Renal cortex interstitium (tissue), 11 donors: ENCODE results near the gene ZBTB17. TPM values are rescaled to one million over a fixed set of nuclear protein-coding genes. Genes with fewer than 3 reads are reported as not detected.
A peak's percentile ranks its signal among the peaks of the same experiment; 100 is the strongest.

Experiments
- DNase-seq, 11 donors: peaks; one replicate each; pipeline ENCODE4 v3.0.0-alpha.2; 2013; ENCODE audit warnings: low read depth in 9 of 11, low spot score in 4 of 11; ENCODE audit errors: extremely low read depth in 1 of 11
- polyA plus RNA-seq, 3 donors: library from polyadenylated mRNA; unstranded; fragments of 120-200 nt; gene quantifications; one replicate each; pipeline ENCODE4 v1.2.1, GENCODE V29; 2013; ENCODE audit not compliant: insufficient read length in 3 of 3

The ZBTB17 gene
- polyA plus RNA-seq, 3 donors = 27.9 to 35.0 (median 30.6) TPM

DNA sequence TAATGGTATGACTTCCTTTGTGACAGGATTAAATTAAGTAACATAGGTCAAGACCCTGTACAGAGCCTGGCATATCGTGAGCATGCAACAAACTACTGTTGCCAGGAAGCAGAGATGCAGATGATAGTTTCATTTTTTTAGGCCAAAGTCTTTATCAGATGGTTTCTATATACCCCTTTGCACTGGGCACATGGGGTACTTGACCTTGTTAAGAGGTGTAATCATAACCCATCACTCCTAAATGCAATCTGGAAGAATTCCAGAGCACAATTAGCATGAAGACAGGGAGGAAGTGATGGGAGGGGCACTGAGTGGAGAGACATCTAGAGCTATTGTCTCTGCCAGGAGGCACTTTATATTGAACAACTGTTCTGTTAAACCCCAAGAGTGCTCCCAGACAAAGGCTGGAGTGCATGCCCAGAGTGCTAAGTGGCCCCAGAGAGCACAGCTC is 22.1 kb downstream of the ZBTB17 start:
- DNase-seq = no peak

DNA sequence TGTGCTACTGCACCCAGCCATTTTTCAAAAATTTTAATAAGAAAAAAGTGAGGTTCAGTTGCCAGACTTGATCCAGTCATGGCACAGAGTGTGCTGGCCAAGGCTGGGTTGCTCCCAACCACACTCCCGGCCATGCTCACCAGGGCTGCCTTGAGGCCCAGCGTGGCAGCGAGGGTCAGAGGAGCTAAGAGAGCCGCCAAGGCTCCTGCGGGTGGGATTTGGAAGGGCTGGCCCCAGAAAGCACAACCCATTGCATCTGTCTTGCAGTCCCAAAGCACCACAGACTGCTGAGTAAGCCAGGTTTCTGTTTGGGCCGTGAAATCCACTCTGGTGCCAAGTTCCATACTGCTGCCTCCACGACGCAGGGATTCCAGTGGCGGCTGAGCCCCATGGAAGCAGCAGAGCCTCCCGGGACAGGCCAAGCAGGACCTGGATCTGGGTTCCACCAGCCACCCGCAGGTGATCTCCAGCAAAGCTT is 22.6 kb downstream of the ZBTB17 start:
- no peak for DNase-seq

DNA sequence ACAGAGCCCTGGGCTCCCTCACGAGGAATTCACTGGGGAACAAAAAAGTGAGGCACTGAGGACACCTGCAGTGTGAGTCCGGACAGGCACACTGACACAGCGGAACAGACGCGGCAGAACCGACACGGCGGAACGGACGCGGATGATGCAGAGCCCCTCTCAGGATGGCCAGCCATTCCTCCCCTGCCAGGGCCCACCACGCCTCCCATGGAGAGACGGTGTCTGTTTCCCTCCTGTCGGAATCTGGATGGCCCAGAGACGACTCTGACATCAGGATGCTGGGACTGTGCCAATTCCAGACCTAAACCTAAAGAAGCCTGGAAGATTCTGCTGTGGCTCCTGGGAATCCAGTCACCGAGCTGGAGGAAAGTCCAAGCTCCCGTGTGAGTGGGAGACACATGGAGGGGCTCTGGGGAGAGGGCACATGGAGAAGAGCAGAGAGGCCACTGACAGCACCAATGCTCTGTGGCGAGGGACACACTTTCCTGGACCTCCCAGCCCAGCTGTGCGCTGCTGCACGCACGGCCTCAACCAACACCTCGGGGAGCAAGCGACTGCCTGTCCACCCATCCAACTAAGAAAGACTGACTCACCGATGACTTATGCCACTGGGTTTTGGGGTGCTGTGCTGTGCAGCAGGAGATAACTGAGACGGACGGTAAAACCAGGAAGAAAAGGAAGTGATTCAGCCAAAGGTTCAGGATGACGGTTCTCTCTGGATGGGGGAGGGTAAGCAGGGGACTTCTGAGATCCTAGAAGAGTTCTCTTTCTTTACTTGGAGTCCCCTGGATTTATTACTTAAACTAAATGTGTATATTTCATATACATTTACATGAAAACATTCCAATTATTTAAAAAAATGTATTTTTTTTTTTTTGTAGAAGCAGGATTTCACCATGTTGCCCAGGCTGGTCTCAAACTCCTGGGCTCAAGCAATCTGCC is 23.3 kb downstream of the ZBTB17 start:
- DNase-seq = no peak

DNA sequence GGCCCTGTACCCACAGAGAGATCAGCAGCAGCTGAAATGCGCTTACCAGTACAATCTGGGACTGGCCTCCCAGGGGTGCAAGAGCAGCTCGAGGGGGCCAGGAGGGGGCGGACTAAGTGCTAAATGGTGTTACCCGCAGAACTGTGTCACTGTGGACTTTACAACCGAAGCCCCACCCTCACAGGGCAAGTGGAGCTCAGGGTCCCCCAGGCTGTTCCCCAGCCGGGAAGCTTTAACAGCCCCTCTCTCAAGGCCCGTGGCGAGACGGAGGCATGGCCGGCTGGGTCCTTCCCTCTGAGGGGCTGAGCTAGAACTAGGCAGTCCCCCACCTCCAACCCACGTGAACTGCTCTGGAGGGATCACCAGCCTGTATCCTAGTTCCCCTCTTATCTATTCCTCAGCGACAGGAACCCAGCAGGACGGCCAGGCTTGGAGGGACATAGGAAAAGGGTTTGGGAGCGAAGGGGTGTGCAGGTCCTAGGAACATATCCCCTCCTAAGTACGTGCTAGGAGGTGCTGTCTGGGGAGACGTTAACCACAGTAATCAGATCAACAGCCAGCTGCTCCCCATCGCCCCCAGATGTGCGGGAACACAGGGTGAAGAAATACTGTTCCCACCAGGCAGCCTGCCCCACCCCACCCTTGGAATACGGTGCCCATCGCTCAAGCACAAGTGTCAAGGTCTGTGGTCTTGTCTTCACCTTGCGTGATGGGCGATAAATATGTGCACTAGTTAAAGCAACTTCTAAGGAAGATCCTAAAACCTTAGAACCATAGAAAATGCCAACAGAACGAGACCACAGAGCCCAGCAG is 24.4 kb downstream of the ZBTB17 start:
- DNase-seq = no peak

DNA sequence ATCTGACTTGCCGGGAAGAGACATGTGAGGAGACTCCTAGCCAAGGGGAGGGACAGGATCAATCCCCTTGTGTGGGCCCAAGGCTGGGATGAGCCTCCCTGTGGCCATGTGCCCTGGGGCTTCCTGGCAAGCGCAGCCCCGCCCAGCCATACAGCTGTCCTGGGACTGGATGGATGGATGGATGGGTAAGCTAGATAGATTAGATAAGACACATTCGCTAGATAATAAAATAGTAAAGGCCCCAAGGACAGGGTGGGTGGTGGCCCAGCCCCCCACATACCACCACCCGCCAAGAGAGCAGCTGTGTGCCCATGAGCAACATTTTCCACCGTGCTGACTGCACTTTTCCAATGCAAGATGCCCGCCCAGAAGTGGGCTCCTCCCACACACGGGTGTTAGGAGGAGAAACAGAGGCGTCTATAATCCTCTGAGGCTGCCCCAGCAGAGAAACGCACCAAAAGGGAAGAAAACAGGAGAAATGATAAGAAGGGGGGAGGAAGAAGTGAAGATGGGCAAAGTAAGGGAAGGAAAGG is 25.1 kb downstream of the ZBTB17 start:
- no peak for DNase-seq

DNA sequence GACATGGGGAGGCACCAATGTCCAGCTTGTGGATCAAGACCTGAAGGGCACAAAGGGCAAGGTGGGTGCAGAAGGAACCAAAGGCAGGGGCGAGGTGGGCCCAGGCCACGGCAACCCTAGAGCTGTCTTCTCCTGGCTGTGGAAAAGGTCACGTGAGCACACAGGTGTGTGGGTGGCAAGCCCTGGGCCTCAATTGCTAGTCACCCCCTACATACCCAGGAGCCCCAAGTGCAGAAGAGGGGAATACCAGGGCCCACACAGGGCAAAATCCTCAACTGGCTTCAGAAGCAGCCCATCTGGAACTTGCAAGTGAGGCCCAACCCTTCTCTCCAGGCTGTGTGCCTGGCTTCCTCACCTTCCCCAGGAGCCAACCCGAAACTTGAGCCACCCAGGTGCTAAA is 25.6 kb downstream of the ZBTB17 start:
- DNase-seq = no peak

DNA sequence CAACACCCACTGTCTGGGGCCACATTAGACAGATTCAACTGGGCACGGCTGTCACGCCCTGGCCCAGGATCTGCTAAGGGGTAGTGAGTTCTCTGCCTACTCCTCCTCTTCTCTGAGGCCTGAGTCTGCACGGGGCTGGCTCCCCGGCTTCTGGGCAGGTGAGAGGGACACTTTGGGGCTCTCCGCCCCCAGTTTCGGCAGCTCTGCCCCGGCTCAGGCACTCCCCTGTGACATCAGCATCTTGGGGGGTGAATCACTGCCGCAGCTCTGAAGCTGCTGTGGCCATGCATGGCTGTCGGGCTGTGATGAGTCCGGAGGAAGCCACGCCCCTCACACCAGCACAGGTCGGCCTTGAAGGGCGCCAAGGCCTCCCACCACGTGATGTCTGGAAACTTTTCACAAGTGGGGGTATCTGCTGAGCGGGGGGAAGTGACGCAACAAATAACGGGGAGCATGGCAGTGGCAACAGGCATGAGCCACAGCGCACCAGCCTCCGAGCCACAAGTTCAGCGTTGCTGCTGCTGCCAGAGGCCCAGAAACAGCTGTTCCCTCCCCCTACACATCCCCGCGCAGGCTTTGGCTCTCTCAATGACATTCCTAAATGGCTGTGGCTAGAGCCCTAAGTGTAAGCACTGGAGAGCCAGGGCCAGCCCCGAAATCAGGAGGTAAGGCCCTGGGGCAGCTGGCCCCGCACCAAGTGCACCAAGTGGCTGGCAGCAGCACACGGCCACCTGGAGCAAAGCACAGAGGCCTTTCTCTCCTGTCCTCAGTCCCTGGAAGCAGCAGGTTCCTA is 26.3 kb downstream of the ZBTB17 start:
- peak in 9 of 11 donors; percentile 31 to 59 (median 49) for DNase-seq

DNA sequence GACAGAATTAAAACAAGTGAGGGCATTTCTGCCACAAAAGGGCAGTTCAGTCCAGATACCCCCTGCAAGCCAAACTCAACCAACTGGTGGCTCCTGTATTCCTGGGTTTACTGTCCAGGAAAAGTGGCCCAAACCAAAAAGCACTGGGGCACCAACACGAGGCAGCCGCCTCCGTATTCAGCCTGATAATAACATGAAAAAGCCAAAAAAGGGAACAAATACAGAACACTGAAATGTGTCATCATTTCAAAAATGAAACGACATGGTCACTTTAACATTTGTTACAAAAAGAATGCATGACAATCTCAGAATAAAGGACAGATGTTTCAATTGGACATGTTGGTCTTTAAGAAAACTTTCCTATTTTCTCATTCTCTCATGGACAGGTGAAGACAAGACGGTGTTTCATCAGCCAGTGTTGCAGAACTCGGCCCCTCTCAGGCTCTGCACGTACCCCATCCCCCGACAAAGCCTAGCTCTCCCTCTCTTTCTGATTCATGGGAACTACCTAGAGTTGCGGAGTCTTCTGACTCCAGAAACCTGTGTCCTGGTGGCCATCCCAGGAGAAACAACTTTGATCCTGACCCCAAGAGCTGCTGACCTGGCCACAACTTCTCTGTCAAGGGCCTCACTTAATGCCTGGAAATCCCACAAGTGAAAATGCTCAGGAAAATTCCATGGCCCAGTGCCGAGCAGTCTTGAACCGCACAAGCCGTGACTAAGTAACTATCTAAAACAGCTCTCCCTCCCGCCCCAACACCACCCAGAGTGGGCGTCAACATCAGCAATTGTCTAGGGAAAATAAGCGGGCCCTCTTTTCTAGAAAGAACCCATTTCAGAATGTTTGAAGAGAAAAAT is 27.1 kb downstream of the ZBTB17 start:
- no peak for DNase-seq

DNA sequence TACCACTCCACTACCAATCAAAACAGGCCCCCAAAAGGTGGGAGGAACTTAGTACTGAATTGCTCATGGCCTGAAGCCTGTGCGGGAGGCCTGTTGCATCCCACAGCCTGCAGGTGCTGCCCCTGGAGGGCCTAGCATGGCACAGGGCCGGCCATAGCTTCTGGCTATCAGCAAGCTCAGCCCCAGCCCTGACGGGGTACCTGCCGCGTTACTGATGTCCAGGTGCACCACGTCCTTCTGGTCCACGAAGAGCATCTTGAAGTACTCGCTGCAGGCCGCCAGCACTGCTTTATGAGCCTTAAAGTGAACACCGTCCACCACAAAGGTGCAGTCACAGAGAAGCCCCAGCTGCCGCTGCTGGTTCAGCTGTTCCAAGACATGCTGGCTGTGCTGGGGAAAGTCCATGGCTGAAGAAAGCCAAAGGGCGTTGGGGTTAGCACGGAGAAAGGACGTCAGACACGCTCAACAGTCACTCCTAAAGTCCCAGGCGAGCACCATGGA is 27.8 kb downstream of the ZBTB17 start:
- no peak for DNase-seq

DNA sequence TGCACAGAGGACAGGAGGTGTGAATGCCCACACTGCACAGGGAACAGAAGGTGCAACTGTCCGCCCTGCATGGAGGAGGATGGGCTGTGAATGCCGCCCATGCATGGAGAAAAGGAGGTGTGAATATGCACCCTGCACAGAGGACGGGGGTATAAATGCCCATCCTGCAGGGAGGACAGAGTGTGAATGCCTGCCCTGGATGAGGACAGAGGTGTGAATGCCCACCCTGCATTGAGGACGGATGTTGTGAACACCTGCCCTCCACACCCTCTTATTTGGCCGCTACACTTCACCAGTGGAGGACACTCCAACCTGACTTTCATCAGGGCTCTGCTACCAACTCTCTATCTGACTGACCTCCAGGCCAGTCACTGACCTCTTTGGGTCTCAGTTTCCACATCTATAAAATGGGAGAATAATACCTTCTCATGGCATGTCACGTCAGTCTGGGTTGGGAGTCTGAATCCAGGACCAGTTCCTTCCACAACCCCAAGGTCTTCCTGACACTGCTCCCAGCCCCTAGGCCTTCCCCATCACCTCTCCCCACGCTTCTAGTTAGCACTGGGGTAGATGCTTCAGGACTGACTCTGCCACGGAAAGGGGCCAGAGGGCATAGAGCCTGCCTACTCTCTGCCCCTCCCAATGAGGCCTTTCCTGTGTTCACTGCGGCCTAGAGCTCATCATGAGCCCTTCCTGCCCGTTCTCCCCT is 28.4 kb downstream of the ZBTB17 start:
- no peak for DNase-seq

DNA sequence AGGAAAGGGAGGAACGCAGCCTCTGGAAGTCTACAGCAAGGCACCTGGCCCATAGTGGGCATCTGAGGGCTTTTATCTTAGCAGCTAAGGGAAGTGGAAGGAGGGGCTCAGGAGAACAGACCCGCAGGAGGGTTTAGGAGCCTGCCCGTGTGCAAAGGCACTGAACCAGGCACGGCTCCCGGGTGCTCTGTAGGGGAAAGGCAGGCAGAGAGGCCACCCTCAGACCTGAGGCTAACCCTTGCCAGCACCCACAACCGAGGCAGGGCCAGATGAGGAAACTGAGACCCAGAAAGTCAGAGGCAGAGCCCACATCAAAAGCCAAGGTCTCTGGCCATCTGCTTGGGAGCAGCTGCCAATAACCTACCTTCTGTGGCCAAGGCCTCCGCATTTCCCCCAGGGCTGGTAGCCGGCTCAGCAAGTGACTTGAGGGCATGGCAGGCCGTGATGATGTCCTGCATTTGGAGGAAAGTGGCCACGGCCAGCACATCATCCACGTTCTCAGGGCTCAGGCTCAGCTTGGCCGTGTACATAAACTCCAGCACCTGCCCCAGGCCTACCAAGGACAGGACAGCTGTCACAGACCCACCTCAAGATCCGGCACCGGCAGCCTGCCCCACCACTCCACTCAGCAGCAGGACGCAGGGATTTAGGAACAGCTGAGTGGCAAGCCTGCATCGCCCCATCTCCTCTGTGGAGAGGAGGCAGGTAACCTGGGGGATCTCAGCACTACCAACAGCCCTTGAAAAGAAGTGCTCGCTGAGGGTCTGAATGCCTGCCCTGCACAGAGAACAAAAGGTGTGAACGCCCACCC is 29.1 kb downstream of the ZBTB17 start:
- DNase-seq = no peak

DNA sequence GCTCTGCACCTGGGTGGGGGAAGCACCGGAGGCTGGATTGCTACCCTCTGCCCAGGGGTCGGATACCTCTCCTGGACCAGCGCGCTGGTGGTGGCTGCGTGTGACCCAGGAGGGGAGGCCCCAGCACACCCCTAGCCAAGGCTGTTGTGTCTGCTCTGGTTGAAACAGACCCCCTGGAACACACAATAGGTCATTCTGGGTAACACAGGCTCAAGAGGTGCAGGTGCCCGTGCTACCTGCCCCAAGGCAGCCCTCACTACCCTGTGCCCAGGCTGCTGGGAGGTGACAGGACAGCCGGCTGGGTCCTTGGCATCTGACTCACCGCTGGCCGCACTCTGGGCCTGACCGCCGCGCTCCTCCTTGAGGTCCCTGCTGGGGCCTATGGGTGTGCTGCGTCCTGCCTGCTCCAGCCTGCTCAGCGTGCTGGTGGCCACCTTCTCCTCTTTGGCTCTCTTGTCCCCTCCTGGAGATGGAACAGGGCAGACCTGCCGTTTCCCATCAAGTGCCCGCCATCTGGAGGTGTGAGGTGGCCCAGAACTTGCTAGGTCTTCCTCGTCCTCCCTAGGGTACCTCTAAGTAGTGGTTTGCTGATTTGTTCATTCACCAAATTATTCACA is 30.0 kb downstream of the ZBTB17 start:
- no peak for DNase-seq

DNA sequence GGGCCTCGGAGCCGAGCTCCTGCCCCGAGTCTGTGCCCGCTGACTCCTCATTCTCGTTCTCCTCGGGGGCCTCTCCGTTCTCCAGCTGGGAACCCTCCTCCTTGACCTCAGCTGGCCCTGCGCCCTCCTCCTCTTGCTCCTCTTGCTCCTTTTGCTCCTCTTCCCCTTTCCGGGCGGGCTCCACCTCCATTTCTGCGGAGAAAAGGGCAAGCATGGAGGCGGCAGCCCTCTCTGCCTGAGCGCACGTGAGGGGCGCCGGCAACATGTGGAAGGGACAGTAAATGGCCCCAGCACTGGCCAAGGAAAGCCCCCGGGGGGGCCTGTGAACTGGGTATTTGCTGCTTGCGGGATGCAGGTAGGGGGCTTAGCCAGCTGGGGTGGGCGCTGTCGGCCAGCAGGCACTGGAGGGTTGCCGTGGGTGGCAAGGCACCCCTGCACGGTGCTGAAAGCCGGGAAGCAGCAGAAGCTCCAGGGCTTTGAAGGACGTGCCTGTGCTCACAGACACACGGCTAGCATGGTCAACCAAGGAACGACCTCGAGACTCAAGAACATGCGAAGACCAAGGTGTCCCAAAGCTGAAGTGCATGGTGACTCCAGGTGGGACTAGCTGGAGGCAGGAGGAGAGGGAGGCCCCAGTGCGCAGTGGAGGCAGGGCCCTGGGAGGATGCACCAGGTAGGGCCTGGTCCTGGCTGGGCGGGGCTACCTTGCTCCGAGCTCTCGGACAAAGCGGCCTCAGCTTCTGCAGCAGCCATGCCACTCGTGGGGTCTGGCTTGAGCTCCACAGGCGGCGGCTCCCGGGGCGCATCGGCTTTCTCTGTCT is 30.7 kb downstream of the ZBTB17 start:
- DNase-seq = no peak

DNA sequence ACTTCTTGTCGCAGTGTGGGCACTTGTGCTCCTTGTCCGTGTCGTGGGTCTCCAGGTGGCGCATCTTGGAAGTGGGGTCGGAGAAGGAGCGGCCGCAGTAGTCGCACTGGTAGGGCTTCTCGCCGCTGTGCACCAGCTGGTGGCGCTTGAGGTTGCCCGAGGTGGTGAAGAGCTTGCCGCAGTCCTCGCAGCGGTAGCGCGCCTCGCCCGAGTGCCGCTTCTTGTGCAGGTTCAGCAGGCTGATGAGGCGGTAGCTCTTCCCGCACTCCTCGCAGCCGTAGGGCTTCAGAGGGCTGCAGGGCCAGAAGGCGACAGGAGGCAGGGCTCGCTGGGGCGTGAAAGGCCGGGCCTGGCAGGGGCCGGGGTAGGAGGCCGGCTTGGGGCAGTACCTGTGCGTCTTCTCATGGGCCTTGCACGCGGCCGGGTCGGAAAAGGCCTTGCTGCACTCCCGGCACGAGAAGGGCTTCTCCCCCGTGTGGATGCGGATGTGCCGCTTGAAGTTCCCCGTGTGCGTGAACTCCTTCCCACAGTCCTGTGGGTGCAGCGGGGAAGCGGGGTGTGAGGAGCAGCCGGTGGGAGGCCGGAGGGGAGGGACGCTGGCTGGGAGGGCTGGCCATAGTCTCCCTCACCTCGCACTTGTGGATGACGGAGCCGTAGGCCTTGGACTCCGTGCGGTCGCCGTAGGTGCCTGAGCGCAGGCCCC is 31.4 kb downstream of the ZBTB17 start:
- no peak for DNase-seq

DNA sequence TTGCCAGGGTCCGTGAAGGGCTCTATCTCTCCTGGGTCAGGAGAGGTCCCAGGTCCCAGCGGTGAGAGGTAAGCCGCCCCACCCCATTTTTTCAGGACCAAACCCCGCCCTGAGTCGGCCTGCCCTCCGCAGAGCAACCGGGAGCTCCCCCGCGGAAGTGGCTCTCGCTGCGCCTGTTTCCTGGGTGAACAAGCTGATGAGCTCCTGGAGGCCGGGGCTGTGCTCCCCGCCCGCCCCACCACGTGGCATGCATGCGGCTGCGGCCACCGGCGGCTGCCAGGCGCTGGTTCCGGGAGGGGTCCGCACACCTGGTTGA is 32.0 kb downstream of the ZBTB17 start:
- no peak for DNase-seq
